GM12878 (cell line): ENCODE results near the gene PPP3CA. TPM values are rescaled to one million over a fixed set of nuclear protein-coding genes. Genes with fewer than 3 reads are reported as not detected.

Experiments used
- ATAC-seq: fragments of 200-7000 bp; cut with Tn5 transposase; 3 replicates; pipeline ENCODE4 v1.9.1; 2020; ENCODE audit warnings: mild to moderate bottlenecking, moderate library complexity
- BruUV-seq: library from RNA; stranded (reverse); fragments of 400-500 nt; replicated peaks from 2 replicates; lab custom pipeline; 2021; lab: Mats Ljungman, UMichigan
- CTCF ChIA-PET: fragments of 300-600 bp; sonication (Branson Sonifier 250); formaldehyde crosslinking; extraction: SDS; loops from one replicate; lab custom pipeline; 2021; ENCODE audit warnings: inconsistent platforms; lab: Yijun Ruan, JAX
- POLR2A ChIA-PET: fragments of 350-600 bp; formaldehyde crosslinking; extraction: SDS; loops from one replicate; lab custom pipeline; 2021; ENCODE audit warnings: inconsistent platforms; lab: Charles Lee
- RAD21 ChIA-PET: fragments of 300-600 bp; sonication (Branson Sonifier 250); formaldehyde crosslinking; loops from one replicate; lab custom pipeline; 2023; ENCODE audit warnings: antibody characterized with exemption; ENCODE audit not compliant: unreplicated experiment; lab: Charles Lee
- SMC1A ChIA-PET: fragments of 300-600 bp; sonication (Branson Sonifier 250); formaldehyde crosslinking; loops from one replicate; lab custom pipeline; 2023; ENCODE audit not compliant: unreplicated experiment, uncharacterized antibody; lab: Charles Lee
- DNase-seq: peaks from one replicate; pipeline ENCODE4 v3.0.0-alpha.2; 2011; ENCODE audit warnings: low read depth, low spot score
- FAIRE-seq: peaks from 3 replicates; lab custom pipeline; 2011; peaks lifted over from hg19 to GRCh38; lab: Jason Lieb, UNC
- H2AFZ ChIP-seq: 2 replicates; pipeline ENCODE4 v1.6.0; 2011; ENCODE audit warnings: low read depth, low read length, control low read depth; ENCODE audit not compliant: control insufficient read depth
- H3K27ac ChIP-seq: 2 replicates; pipeline ENCODE4 v1.5.1; 2011; ENCODE audit warnings: control low read depth; ENCODE audit not compliant: control insufficient read depth, insufficient read depth
- H3K27me3 ChIP-seq, 2 experiments: replicated peaks in 1 of 2; 2 replicates each; pipeline versions ENCODE4 v1.6.0 to v1.6.1; 2011; ENCODE audit warnings: low read length in 1 of 2; ENCODE audit not compliant: control insufficient read depth in 2 of 2, insufficient read depth in 2 of 2
- H3K36me3 ChIP-seq, 2 experiments: 2 replicates each; pipeline ENCODE4 v1.5.1; 2011; ENCODE audit warnings: low read length in 1 of 2; ENCODE audit not compliant: control insufficient read depth in 2 of 2, insufficient read depth in 2 of 2
- H3K4me1 ChIP-seq: 2 replicates; pipeline ENCODE4 v1.6.1; 2011; ENCODE audit warnings: mild to moderate bottlenecking, low read length, moderate library complexity, mixed read lengths; ENCODE audit not compliant: control insufficient read depth, insufficient read depth
- H3K4me2 ChIP-seq: 2 replicates; pipeline ENCODE4 v1.6.0; 2011; ENCODE audit warnings: control low read depth; ENCODE audit not compliant: control insufficient read depth, insufficient read depth
- H3K4me3 ChIP-seq: fragments of 200-600 bp; sonication (generic); 2 replicates; pipeline ENCODE4 v1.5.1; 2016
- H3K79me2 ChIP-seq: 2 replicates; pipeline ENCODE4 v1.6.0; 2011; ENCODE audit warnings: low read length; ENCODE audit not compliant: control insufficient read depth, insufficient read depth
- H3K9ac ChIP-seq: 2 replicates; pipeline ENCODE4 v1.8.0; 2011; ENCODE audit warnings: low read length, control low read depth, mixed read lengths; ENCODE audit not compliant: control insufficient read depth, insufficient read depth
- H3K9me3 ChIP-seq: replicated peaks from 3 replicates; pipeline ENCODE4 v1.5.1; 2011; ENCODE audit warnings: mild to moderate bottlenecking, low read length; ENCODE audit not compliant: control insufficient read depth, insufficient read depth
- H4K20me1 ChIP-seq: 2 replicates; pipeline ENCODE4 v1.6.0; 2011; ENCODE audit not compliant: control insufficient read depth, insufficient read depth
- BCL3 ChIP-seq: IDR thresholded peaks from 2 replicates; pipeline ENCODE4 v1.6.1; 2011; ENCODE audit warnings: borderline replicate concordance, low read depth, mild to moderate bottlenecking, moderate library complexity, low read length; ENCODE audit not compliant: insufficient read depth, poor library complexity, severe bottlenecking
- CREB1 ChIP-seq: IDR thresholded peaks from 2 replicates; pipeline ENCODE4 v1.6.1; 2012; ENCODE audit warnings: low read depth, mild to moderate bottlenecking, inconsistent platforms
- ESRRA ChIP-seq: IDR thresholded peaks from 2 replicates; pipeline ENCODE4 v1.6.1; 2012; ENCODE audit warnings: mild to moderate bottlenecking, low read length, improper control_type of control experiment
- IRF5 ChIP-seq: fragments of 450-650 bp; IDR thresholded peaks from 2 replicates; pipeline ENCODE4 v1.6.1; 2017; ENCODE audit warnings: borderline replicate concordance
- MAX ChIP-seq: IDR thresholded peaks from 2 replicates; pipeline ENCODE4 v1.6.1; 2012; ENCODE audit warnings: low read depth, low read length, improper control_type of control experiment
- MYB ChIP-seq: fragments of 150-350 bp; IDR thresholded peaks from 2 replicates; pipeline ENCODE4 v1.6.1; 2014; ENCODE audit warnings: mild to moderate bottlenecking, low read depth, low read length, borderline replicate concordance
- MYC ChIP-seq: IDR thresholded peaks from 2 replicates; pipeline ENCODE4 v1.6.1; 2011; ENCODE audit warnings: mild to moderate bottlenecking, low read length, moderate library complexity, inconsistent platforms; ENCODE audit not compliant: insufficient read depth, insufficient replicate concordance, insufficient read length, severe bottlenecking
- NFYA ChIP-seq: IDR thresholded peaks from 2 replicates; pipeline ENCODE4 v1.6.1; 2011; ENCODE audit warnings: low read depth, mild to moderate bottlenecking, low read length, improper control_type of control experiment, borderline replicate concordance
- NFYB ChIP-seq: IDR thresholded peaks from 2 replicates; pipeline ENCODE4 v1.6.1; 2011; ENCODE audit warnings: low read depth, mild to moderate bottlenecking, low read length, improper control_type of control experiment, moderate library complexity; ENCODE audit not compliant: insufficient read depth
- POLR2AphosphoS2 ChIP-seq: IDR thresholded peaks from 2 replicates; pipeline ENCODE4 v1.6.1; 2011; ENCODE audit warnings: low read depth, mild to moderate bottlenecking, low read length, improper control_type of control experiment, moderate library complexity
- RUNX3 ChIP-seq: IDR thresholded peaks from 2 replicates; pipeline ENCODE4 v1.6.1; 2012; ENCODE audit warnings: low read length, inconsistent platforms
- SUZ12 ChIP-seq: fragments of 200-600 bp; sonication (generic); IDR thresholded peaks from one replicate; pipeline ENCODE4 v1.6.1; 2018; ENCODE audit warnings: antibody characterized with exemption, mild to moderate bottlenecking; ENCODE audit not compliant: unreplicated experiment
- ZNF274 ChIP-seq: IDR thresholded peaks from one replicate; pipeline ENCODE4 v1.8.0; 2011; ENCODE audit not compliant: insufficient read length, insufficient read depth
- ZNF384 ChIP-seq: IDR thresholded peaks from 2 replicates; pipeline ENCODE4 v1.6.1; 2012; ENCODE audit warnings: low read depth, mild to moderate bottlenecking, low read length, improper control_type of control experiment, borderline replicate concordance
- WGBS: methylation state at CpG from one replicate; pipeline ENCODE4 v1.1.6; 2016; ENCODE audit warnings: low lambda C conversion rate; ENCODE audit not compliant: insufficient replicate concordance, insufficient coverage; ENCODE audit errors: missing lambda C conversion rate; 5-methylcytosine and 5-hydroxymethylcytosine counted together
- in situ Hi-C: fragments of 300-500 bp; cut with MboI; formaldehyde crosslinking; loops from 9 replicates; pipeline ENCODE4 v1.14.3; 2018; ENCODE audit warnings: mixed read lengths
- intact Hi-C: fragments of 100-400 bp; cut with micrococcal nuclease; formaldehyde crosslinking; loops from one replicate; pipeline ENCODE4 v1.14.2; 2022; ENCODE audit not compliant: unreplicated experiment
- polyA plus RNA-seq, 11 experiments: library from polyadenylated mRNA; depleted of rRNA in 4 of 11; unstranded in 6 of 11; stranded (reverse) in 5 of 11; fragments of >200 nt; fragmentation: Nextera tagmentation in 4 of 11; fragmentation: Illumina TruSeq in 1 of 11; extraction: Ambion mirVana in 4 of 11; extraction: Trizol in 1 of 11; gene quantifications; 1 replicate in 1 of 11; 2 replicates in 10 of 11; pipeline versions ENCODE4 v1.2.1 to v1.2.3, GENCODE V29; 2011 to 2016; ENCODE audit warnings: inconsistent platforms in 2 of 11, missing spikeins in 2 of 11, low read depth in 1 of 11
- total RNA-seq, 4 experiments: library from RNA; depleted of rRNA in 3 of 4; stranded (reverse); fragments of >200 nt in 3 of 4; fragmentation: Illumina TruSeq in 1 of 4; extraction: Trizol in 1 of 4; gene quantifications; 2 replicates each; pipeline versions ENCODE4 v1.2.1 to v1.2.3, GENCODE V29; 2013 to 2021
- TF ChIP-seq, protein P1 (sequence below): fragments of 150-350 bp; IDR thresholded peaks from 2 replicates; pipeline ENCODE4 v1.6.1; 2016; ENCODE audit warnings: low read depth, low read length

The PPP3CA gene
- total and polyA plus RNA-seq, 10 of the 15 experiments (the other 5 are each of a cell fraction or from before 2014, with no cell fraction given): 0.33 to 9.0 (median 1.0) TPM

- Histone ChIP-seq H3K4me1 (no peaks in the 10 kb centered on the region), H3K27ac (no peak overlapping the region), H3K9ac (no peak overlapping the region), H3K79me2 (no peaks in the 10 kb centered on the region), H3K9me3 (no peaks in the 10 kb centered on the region), H3K4me3 (no peak overlapping the region), H2AFZ (no peak overlapping the region), H4K20me1 (no peaks in the 10 kb centered on the region), H3K27me3 (no peaks in the 10 kb centered on the region), H3K4me2 (no peak overlapping the region), H3K36me3 (no peaks in the 10 kb centered on the region)
- BruUV-seq: no TSS peak
- 80% methylated on average over 6 of the region's 6 CpGs for WGBS
- ATAC-seq (no peak), DNase-seq (no peak), FAIRE-seq (no peak)
- ChIA-PET SMC1A (interaction anchor here (0.7 to 1.6 kb wide), 2 partner anchors 12 to 16 kb away, joined by 3 to 4 read pairs; no protein-coding TSS in a partner anchor), RAD21 (no interaction called here), POLR2A (no interaction called here), CTCF (interaction anchor here (0.6 kb wide), 1 partner anchor 633 kb away, joined by 3 read pairs; no protein-coding TSS in a partner anchor)
- in situ Hi-C loops (no loop called here), intact Hi-C loops (no loop called here)
- TF ChIP-seq BCL3 (no peak), MAX (no peak), ESRRA (no peak), RUNX3 (no peak), POLR2AphosphoS2 (no peak), IRF5 (no peak), MYB (no peak), NFYB (no peak), SUZ12 (no peak), CREB1 (no peak), ZNF384 (no peak), ZNF274 (no peak), NFYA (no peak), MYC (no peak)
- TF ChIP-seq, protein P1, sequence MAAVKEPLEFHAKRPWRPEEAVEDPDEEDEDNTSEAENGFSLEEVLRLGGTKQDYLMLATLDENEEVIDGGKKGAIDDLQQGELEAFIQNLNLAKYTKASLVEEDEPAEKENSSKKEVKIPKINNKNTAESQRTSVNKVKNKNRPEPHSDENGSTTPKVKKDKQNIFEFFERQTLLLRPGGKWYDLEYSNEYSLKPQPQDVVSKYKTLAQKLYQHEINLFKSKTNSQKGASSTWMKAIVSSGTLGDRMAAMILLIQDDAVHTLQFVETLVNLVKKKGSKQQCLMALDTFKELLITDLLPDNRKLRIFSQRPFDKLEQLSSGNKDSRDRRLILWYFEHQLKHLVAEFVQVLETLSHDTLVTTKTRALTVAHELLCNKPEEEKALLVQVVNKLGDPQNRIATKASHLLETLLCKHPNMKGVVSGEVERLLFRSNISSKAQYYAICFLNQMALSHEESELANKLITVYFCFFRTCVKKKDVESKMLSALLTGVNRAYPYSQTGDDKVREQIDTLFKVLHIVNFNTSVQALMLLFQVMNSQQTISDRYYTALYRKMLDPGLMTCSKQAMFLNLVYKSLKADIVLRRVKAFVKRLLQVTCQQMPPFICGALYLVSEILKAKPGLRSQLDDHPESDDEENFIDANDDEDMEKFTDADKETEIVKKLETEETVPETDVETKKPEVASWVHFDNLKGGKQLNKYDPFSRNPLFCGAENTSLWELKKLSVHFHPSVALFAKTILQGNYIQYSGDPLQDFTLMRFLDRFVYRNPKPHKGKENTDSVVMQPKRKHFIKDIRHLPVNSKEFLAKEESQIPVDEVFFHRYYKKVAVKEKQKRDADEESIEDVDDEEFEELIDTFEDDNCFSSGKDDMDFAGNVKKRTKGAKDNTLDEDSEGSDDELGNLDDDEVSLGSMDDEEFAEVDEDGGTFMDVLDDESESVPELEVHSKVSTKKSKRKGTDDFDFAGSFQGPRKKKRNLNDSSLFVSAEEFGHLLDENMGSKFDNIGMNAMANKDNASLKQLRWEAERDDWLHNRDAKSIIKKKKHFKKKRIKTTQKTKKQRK: no peak
These were observed 280.6 kb downstream of the PPP3CA start for GRCh38 chr4:101066626-101067170.
